Effector memory CD4-positive, alpha-beta T cell (primary cell): ENCODE data around the gene ANKRD12.
A peak's percentile ranks its signal among the peaks of the same experiment; 100 is the strongest.

ENCODE experiments used
- DNase-seq, 3 donors: peaks; one replicate each; pipeline ENCODE4 v3.0.0-alpha.2; 2020
- H3K27ac ChIP-seq: 2 replicates; pipeline ENCODE4 v1.7.0; 2013; ENCODE audit warnings: mild to moderate bottlenecking, low read length, moderate library complexity; ENCODE audit not compliant: insufficient read depth, poor library complexity, severe bottlenecking
- H3K27me3 ChIP-seq: replicated peaks from 2 replicates; pipeline ENCODE4 v1.7.0; 2013; ENCODE audit warnings: mild to moderate bottlenecking, low read length; ENCODE audit not compliant: insufficient read depth, control insufficient read depth, poor library complexity, severe bottlenecking
- H3K36me3 ChIP-seq: 2 replicates; pipeline ENCODE4 v1.7.0; 2013; ENCODE audit warnings: mild to moderate bottlenecking, low read length, moderate library complexity; ENCODE audit not compliant: control insufficient read depth, insufficient read depth
- H3K4me1 ChIP-seq: 2 replicates; pipeline ENCODE4 v1.7.0; 2013; ENCODE audit warnings: low read length, mild to moderate bottlenecking; ENCODE audit not compliant: control insufficient read depth, insufficient read depth, poor library complexity, severe bottlenecking
- H3K4me3 ChIP-seq: 2 replicates; pipeline ENCODE4 v1.7.0; 2013; ENCODE audit warnings: low read length, low read depth, mild to moderate bottlenecking; ENCODE audit not compliant: insufficient read depth, poor library complexity, severe bottlenecking
- H3K9me3 ChIP-seq: 2 replicates; pipeline ENCODE4 v1.7.0; 2013; ENCODE audit warnings: mild to moderate bottlenecking, low read length, moderate library complexity; ENCODE audit not compliant: control insufficient read depth

ANKRD12 gene

GRCh38 chr18:9123520-9123919 lies 13.1 kb upstream of the ANKRD12 start:
- no peak overlapping the region for H3K4me3 ChIP-seq
- no peak for DNase-seq
- H3K9me3 ChIP-seq = no peaks in the 10 kb centered on the region
- peaks cover 30% of the 10 kb centered on the region for H3K36me3 ChIP-seq
- peaks cover 27% of the 10 kb centered on the region for H3K4me1 ChIP-seq
- no peak overlapping the region for H3K27ac ChIP-seq
- H3K27me3 ChIP-seq = no peaks in the 10 kb centered on the region

GRCh38 chr18:9124824-9125223 lies 11.8 kb upstream of the ANKRD12 start:
- Histone ChIP-seq H3K27me3 (no peaks in the 10 kb centered on the region), H3K9me3 (no peaks in the 10 kb centered on the region), H3K4me1 (peaks cover 16% of the 10 kb centered on the region), H3K27ac (no peak overlapping the region), H3K36me3 (peaks cover 43% of the 10 kb centered on the region), H3K4me3 (no peak overlapping the region)
- DNase-seq = no peak

GRCh38 chr18:9126337-9126736 lies 10.2 kb upstream of the ANKRD12 start:
- Histone ChIP-seq H3K4me1 (peaks cover 5% of the 10 kb centered on the region), H3K4me3 (no peak overlapping the region), H3K9me3 (no peaks in the 10 kb centered on the region), H3K27me3 (no peaks in the 10 kb centered on the region), H3K27ac (no peak overlapping the region), H3K36me3 (peaks cover 56% of the 10 kb centered on the region)
- no peak for DNase-seq

GRCh38 chr18:9130195-9130594 lies 6.4 kb upstream of the ANKRD12 start:
- H3K27ac ChIP-seq = no peak overlapping the region
- H3K4me3 ChIP-seq = no peak overlapping the region
- peaks cover 6% of the 10 kb centered on the region for H3K4me1 ChIP-seq
- no peaks in the 10 kb centered on the region for H3K27me3 ChIP-seq
- no peak for DNase-seq
- no peaks in the 10 kb centered on the region for H3K9me3 ChIP-seq
- H3K36me3 ChIP-seq = peaks cover 54% of the 10 kb centered on the region

- Histone ChIP-seq H3K9me3 (no peaks in the 10 kb centered on the region), H3K36me3 (peaks cover 53% of the 10 kb centered on the region), H3K4me1 (peaks cover 12% of the 10 kb centered on the region), H3K27ac (no peak overlapping the region), H3K4me3 (no peak overlapping the region), H3K27me3 (no peaks in the 10 kb centered on the region)
- DNase-seq = no peak
Observed at GRCh38 chr18:9130806-9131205, 5.8 kb upstream of the ANKRD12 start.

GRCh38 chr18:9132628-9133027 lies 4.0 kb upstream of the ANKRD12 start:
- no peak overlapping the region for H3K4me3 ChIP-seq
- peaks cover 12% of the 10 kb centered on the region for H3K4me1 ChIP-seq
- no peaks in the 10 kb centered on the region for H3K9me3 ChIP-seq
- no peak for DNase-seq
- H3K27ac ChIP-seq = no peak overlapping the region
- no peaks in the 10 kb centered on the region for H3K27me3 ChIP-seq
- H3K36me3 ChIP-seq = peaks cover 46% of the 10 kb centered on the region

GRCh38 chr18:9133225-9133624 lies 3.4 kb upstream of the ANKRD12 start:
- no peaks in the 10 kb centered on the region for H3K9me3 ChIP-seq
- H3K4me3 ChIP-seq = no peak overlapping the region
- peaks cover 42% of the 10 kb centered on the region for H3K36me3 ChIP-seq
- H3K27me3 ChIP-seq = no peaks in the 10 kb centered on the region
- peaks cover 12% of the 10 kb centered on the region for H3K4me1 ChIP-seq
- H3K27ac ChIP-seq = peak overlapping the region; percentile 40
- no peak for DNase-seq

- Histone ChIP-seq H3K27me3 (no peaks in the 10 kb centered on the region), H3K36me3 (peaks cover 24% of the 10 kb centered on the region), H3K4me1 (peaks cover 12% of the 10 kb centered on the region), H3K27ac (peak overlapping the region; percentile 96), H3K9me3 (no peaks in the 10 kb centered on the region), H3K4me3 (peak overlapping the region; percentile 88)
- no peak for DNase-seq
Observed at GRCh38 chr18:9135081-9135911, 1.3 kb upstream of the ANKRD12 start.

GRCh38 chr18:9135912-9136314 lies 668 bp upstream of the ANKRD12 start:
- H3K27ac ChIP-seq = peak overlapping the region; percentile 96
- H3K36me3 ChIP-seq = peaks cover 18% of the 10 kb centered on the region
- no peak for DNase-seq
- H3K4me3 ChIP-seq = peak overlapping the region; percentile 88
- H3K4me1 ChIP-seq = peaks cover 14% of the 10 kb centered on the region
- no peaks in the 10 kb centered on the region for H3K9me3 ChIP-seq
- H3K27me3 ChIP-seq = no peaks in the 10 kb centered on the region

GRCh38 chr18:9137168-9138066 lies 836 bp downstream of the ANKRD12 start:
- H3K4me1 ChIP-seq = peaks cover 29% of the 10 kb centered on the region

More at GRCh38 chr18:9137168-9138066, 836 bp downstream of the ANKRD12 start:
- Histone ChIP-seq H3K4me3 (peak overlapping the region; percentile 88), H3K27ac (peak overlapping the region; percentile 96), H3K27me3 (no peaks in the 10 kb centered on the region), H3K9me3 (no peaks in the 10 kb centered on the region), H3K36me3 (peaks cover 5% of the 10 kb centered on the region)
- peak; percentile 61 to 66 (median 65) for DNase-seq
